ENCODE measurements around the gene ANKRD9. TPM values are rescaled to one million over a fixed set of nuclear protein-coding genes. Genes with fewer than 3 reads are reported as not detected.

Gene ANKRD9
- total RNA-seq, 1 donor from 2014 or later, result 23.9 TPM

DNA sequence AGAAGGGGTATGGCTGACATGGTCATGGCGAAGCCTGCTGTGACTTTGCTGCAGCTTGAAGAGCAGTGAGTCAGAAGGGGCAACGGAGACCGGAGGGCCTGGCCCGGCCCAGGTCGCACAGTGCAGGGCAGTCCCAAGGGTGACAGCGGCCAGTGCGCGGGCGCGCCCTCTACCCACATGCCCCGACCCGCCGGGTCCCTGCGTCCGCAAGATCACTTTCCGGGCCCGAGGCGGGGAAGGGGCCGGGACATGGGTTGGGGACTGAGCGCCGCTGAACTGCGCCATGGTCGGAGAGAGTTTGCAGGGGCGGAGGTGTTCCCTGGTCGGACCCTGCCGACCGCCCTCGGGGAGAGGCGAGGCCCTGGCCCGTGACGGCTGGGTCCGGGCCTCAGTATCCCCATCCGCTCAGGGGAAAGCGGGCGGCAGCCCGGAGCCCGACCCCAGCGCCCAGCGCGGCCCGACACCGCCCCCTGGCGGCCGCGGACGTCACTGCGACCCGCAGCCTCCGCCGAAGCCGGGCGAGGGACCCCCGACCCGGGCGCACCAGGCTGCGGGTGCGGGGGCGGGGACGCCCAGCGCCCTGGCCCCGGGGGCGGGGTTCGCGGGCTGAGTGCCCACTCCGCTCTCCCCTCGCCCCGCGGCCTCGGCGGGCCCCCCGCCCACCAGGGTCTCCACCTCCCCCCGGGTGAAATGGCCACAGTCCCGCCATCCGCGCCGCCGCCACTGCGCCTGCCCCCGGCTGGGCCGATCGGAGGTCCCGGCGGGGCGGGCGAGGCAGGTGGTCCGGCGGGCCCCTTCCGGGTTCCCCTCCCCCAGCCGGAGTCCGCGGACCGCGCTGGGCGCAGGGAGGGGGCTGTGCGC is 7.2 kb upstream of the ANKRD9 start:
- Mint-ChIP-seq H3K36me3 (no peaks in the 10 kb centered on the region), H3K4me3 (peak overlapping the region; percentile 82), H3K4me1 (peaks cover 2% of the 10 kb centered on the region), H3K27me3 (ENCODE audit: low read depth) (no peaks in the 10 kb centered on the region), H3K27ac (peak overlapping the region; percentile 47), H3K9me3 (no peaks in the 10 kb centered on the region)
- DNase-seq (ENCODE audit: low spot score in 2 of 2, unreplicated experiment in 2 of 2), result peak; percentile 56 to 91
- TF ChIP-seq, protein P1, sequence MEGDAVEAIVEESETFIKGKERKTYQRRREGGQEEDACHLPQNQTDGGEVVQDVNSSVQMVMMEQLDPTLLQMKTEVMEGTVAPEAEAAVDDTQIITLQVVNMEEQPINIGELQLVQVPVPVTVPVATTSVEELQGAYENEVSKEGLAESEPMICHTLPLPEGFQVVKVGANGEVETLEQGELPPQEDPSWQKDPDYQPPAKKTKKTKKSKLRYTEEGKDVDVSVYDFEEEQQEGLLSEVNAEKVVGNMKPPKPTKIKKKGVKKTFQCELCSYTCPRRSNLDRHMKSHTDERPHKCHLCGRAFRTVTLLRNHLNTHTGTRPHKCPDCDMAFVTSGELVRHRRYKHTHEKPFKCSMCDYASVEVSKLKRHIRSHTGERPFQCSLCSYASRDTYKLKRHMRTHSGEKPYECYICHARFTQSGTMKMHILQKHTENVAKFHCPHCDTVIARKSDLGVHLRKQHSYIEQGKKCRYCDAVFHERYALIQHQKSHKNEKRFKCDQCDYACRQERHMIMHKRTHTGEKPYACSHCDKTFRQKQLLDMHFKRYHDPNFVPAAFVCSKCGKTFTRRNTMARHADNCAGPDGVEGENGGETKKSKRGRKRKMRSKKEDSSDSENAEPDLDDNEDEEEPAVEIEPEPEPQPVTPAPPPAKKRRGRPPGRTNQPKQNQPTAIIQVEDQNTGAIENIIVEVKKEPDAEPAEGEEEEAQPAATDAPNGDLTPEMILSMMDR (IDR thresholded peaks at IDR 0.05; ENCODE audit: unreplicated experiment), result peak; percentile 98

GRCh38 chr14:102514987-102515733 is 5.6 kb upstream of the ANKRD9 start:
- H3K27ac Mint-ChIP-seq, result no peak overlapping the region
- peaks cover 8% of the 10 kb centered on the region for H3K4me1 Mint-ChIP-seq
- no peak overlapping the region for H3K4me3 Mint-ChIP-seq
- no peaks in the 10 kb centered on the region for H3K27me3 Mint-ChIP-seq (ENCODE audit: low read depth)
- no peaks in the 10 kb centered on the region for H3K9me3 Mint-ChIP-seq
- DNase-seq (ENCODE audit: low spot score in 2 of 2, unreplicated experiment in 2 of 2), result no peak
- TF ChIP-seq, protein P1 (IDR thresholded peaks at IDR 0.05; ENCODE audit: unreplicated experiment), result no peak
- H3K36me3 Mint-ChIP-seq, result no peaks in the 10 kb centered on the region

DNA sequence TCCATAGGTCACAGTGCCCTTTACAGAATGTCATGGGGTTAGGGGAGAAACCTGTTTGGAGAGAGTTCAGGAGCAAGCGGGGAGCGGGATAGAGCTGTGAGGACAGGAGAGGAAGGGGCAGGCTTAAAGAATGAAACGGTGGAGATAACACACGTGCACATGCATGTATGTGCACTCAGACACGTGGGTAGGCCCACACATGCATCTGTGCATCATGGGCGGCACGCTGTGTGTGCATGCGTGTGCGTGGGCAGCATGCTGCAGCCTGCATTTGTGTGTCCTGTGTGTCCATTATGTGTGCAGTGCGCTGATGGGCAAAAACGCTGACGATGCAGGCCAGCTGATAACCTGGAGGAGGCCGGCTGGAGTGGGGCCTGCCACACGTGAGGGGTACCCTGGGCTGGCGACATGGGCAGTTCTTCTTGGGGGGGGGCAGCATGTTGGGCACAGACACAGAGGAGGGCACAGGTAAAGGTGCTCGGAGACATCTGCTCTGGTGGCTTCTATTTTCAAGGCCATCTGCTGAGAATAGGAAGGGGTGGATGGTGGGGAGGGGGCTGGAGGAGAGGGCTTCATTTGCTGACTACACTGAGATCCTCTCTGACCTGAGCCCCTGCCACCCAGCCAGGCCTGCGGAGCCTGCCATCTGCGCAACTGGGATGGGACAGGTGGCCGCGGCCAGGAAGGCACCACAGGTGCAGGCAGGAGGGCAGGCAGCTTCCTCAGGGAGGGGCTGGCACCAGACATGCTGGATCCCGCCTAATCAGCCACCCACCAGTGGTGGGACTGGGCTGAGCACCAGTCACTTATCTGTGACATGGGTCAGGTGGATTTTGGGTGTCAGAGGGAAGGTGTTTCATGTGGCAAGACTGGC is 4.6 kb upstream of the ANKRD9 start:
- H3K27me3 Mint-ChIP-seq (ENCODE audit: low read depth), result no peaks in the 10 kb centered on the region
- peaks cover 8% of the 10 kb centered on the region for H3K4me1 Mint-ChIP-seq
- TF ChIP-seq, protein P1 (IDR thresholded peaks at IDR 0.05; ENCODE audit: unreplicated experiment), result no peak
- H3K36me3 Mint-ChIP-seq, result no peaks in the 10 kb centered on the region
- DNase-seq (ENCODE audit: low spot score in 2 of 2, unreplicated experiment in 2 of 2), result no peak
- H3K27ac Mint-ChIP-seq, result no peak overlapping the region
- H3K4me3 Mint-ChIP-seq, result no peak overlapping the region
- no peaks in the 10 kb centered on the region for H3K9me3 Mint-ChIP-seq

GRCh38 chr14:102512793-102513300 is 3.3 kb upstream of the ANKRD9 start:
- Mint-ChIP-seq H3K27ac (no peak overlapping the region), H3K27me3 (ENCODE audit: low read depth) (no peaks in the 10 kb centered on the region), H3K9me3 (no peaks in the 10 kb centered on the region), H3K4me3 (no peak overlapping the region), H3K4me1 (peaks cover 17% of the 10 kb centered on the region), H3K36me3 (peaks cover 2% of the 10 kb centered on the region)
- DNase-seq (ENCODE audit: low spot score in 2 of 2, unreplicated experiment in 2 of 2), result no peak
- TF ChIP-seq, protein P1 (IDR thresholded peaks at IDR 0.05; ENCODE audit: unreplicated experiment), result no peak

DNA sequence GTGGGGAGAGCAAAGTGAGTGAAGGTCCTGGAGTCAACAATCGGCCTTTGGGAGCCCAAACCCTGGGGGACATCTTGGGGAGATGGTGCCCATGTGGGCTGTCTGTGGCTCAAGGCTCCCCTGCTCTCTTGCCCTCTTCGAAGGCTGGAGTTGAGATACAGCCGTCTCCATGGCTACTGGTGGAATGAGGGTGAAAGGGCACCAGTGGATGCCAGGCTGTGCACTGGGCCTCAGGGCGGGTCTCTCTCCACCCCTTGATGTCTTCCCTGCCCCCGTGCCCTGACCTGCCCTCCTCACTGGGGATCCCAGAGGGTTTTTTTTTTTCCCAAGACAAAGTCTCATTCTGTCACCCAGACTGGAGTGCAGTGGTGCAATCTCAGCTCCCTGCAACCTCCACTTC is 2.0 kb upstream of the ANKRD9 start:
- H3K36me3 Mint-ChIP-seq, result peaks cover 4% of the 10 kb centered on the region
- no peak for DNase-seq (ENCODE audit: low spot score in 2 of 2, unreplicated experiment in 2 of 2)
- H3K4me3 Mint-ChIP-seq, result peak overlapping the region; percentile 42
- H3K4me1 Mint-ChIP-seq, result peaks cover 17% of the 10 kb centered on the region
- H3K9me3 Mint-ChIP-seq, result no peaks in the 10 kb centered on the region
- TF ChIP-seq, protein P1 (IDR thresholded peaks at IDR 0.05; ENCODE audit: unreplicated experiment), result no peak
- H3K27me3 Mint-ChIP-seq (ENCODE audit: low read depth), result no peaks in the 10 kb centered on the region
- no peak overlapping the region for H3K27ac Mint-ChIP-seq
